ENCODE data around the gene MAN2B1.
"Not testable (repeated sequence)": the region's sequence is repeated elsewhere in the genome, so short reads cannot be mapped to it uniquely, and the experiment has no call there.

MAN2B1 gene

DNA sequence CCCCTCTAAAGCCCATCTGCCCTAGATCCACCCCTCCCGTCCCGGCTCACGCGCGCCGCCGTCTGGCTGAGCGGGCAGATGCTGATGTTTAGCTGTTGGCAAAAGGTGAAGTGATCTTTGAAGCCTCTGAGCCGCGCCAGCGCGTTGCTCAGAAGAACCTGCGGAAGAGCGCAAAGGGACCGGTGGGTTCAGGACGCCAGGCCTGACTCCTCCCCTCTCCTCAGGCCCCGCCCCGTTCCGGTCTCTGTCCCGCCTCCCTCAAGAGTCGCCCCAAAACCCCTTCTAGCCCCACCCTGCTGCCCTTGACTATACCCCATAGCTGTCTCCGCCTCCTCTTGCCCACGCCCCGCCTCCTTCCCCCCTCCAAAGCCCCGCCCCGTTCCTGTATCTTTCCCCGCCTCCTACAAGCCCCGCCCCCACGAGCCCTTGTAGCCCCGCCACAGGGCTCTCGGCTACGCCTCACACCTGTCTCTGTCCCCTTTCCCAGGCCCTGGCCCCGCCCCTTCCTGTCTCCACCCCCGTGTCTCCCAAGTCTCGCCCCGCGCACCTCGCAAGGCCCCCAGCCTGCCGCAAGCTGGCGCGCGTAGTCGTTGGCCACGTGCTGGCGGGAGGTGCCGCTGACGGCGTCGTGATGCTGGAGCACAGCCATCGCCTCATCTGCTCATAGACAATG, 9.5 kb downstream of the MAN2B1 start:
- Histone ChIP-seq H3K4me3 (ENCODE audit: low read length) (no peak overlapping the region), H3K27me3 (ENCODE audit: insufficient read depth, low read length) (no peaks in the 10 kb centered on the region), H3K4me1 (ENCODE audit: insufficient read depth, low read length) (no peaks in the 10 kb centered on the region), H3K9me3 (ENCODE audit: insufficient read depth, low read depth, low read length) (no peaks in the 10 kb centered on the region), H3K9ac (ENCODE audit: low read depth, low read length) (no peak overlapping the region), H3K36me3 (ENCODE audit: insufficient read depth, low read length) (peaks cover 52% of the 10 kb centered on the region), H3K27ac (ENCODE audit: low read depth, low read length) (no peak overlapping the region)
- 93% methylated on average over 50 of the region's 50 CpGs for WGBS

GRCh38 chr19:12655546-12655945, 11.0 kb downstream of the MAN2B1 start:
- no peaks in the 10 kb centered on the region for H3K4me1 ChIP-seq (ENCODE audit: insufficient read depth, low read length)
- H3K36me3 ChIP-seq (ENCODE audit: insufficient read depth, low read length) = peaks cover 42% of the 10 kb centered on the region
- H3K4me3 ChIP-seq (ENCODE audit: low read length) = no peak overlapping the region
- 95% methylated on average over 8 of the region's 8 CpGs for WGBS
- no peak overlapping the region for H3K9ac ChIP-seq (ENCODE audit: low read depth, low read length)
- H3K27ac ChIP-seq (ENCODE audit: low read depth, low read length) = no peak overlapping the region
- no peaks in the 10 kb centered on the region for H3K9me3 ChIP-seq (ENCODE audit: insufficient read depth, low read depth, low read length)
- no peaks in the 10 kb centered on the region for H3K27me3 ChIP-seq (ENCODE audit: insufficient read depth, low read length)

GRCh38 chr19:12652219-12652618, 14.3 kb downstream of the MAN2B1 start:
- Histone ChIP-seq H3K27ac (ENCODE audit: low read depth, low read length) (no peak overlapping the region), H3K4me1 (ENCODE audit: insufficient read depth, low read length) (no peaks in the 10 kb centered on the region), H3K4me3 (ENCODE audit: low read length) (no peak overlapping the region), H3K27me3 (ENCODE audit: insufficient read depth, low read length) (no peaks in the 10 kb centered on the region), H3K36me3 (ENCODE audit: insufficient read depth, low read length) (peaks cover 26% of the 10 kb centered on the region), H3K9ac (ENCODE audit: low read depth, low read length) (no peak overlapping the region), H3K9me3 (ENCODE audit: insufficient read depth, low read depth, low read length) (no peaks in the 10 kb centered on the region)
- WGBS = 94% methylated on average over 6 of the region's 6 CpGs

GRCh38 chr19:12649941-12650340, 16.6 kb downstream of the MAN2B1 start:
- Histone ChIP-seq H3K27ac (ENCODE audit: low read depth, low read length) (no peak overlapping the region), H3K36me3 (ENCODE audit: insufficient read depth, low read length) (peaks cover 10% of the 10 kb centered on the region), H3K4me3 (ENCODE audit: low read length) (no peak overlapping the region), H3K9ac (ENCODE audit: low read depth, low read length) (no peak overlapping the region), H3K27me3 (ENCODE audit: insufficient read depth, low read length) (no peaks in the 10 kb centered on the region), H3K9me3 (ENCODE audit: insufficient read depth, low read depth, low read length) (no peaks in the 10 kb centered on the region), H3K4me1 (ENCODE audit: insufficient read depth, low read length) (no peaks in the 10 kb centered on the region)
- WGBS = 96% methylated on average over 10 of the region's 10 CpGs

DNA sequence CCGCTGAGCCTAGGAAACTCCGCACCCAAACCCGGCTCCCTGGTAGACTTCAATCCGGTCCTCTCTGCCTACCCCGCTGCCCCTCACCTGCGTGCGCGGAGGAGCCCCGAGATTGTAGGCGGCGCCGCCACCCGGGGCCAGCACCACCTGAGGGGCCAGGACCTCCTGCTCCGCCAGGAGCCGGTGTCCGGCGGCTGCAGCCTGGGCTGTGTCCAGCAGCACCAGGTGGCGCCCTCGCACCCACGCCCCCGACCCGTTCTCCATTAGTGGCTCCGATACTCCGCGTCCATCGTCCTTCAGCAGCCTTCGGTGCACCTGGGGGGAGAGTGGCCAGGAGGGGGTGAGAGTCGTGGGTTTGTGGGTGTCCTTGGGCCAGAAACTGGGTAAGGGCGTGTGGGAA, 18.5 kb downstream of the MAN2B1 start:
- Histone ChIP-seq H3K36me3 (ENCODE audit: insufficient read depth, low read length) (peaks cover 6% of the 10 kb centered on the region; the same call in 1 of the 2 replicates), H3K4me1 (ENCODE audit: insufficient read depth, low read length) (no peaks in the 10 kb centered on the region), H3K9ac (ENCODE audit: low read depth, low read length) (no peak overlapping the region), H3K27ac (ENCODE audit: low read depth, low read length) (no peak overlapping the region), H3K9me3 (ENCODE audit: insufficient read depth, low read depth, low read length) (no peaks in the 10 kb centered on the region), H3K27me3 (ENCODE audit: insufficient read depth, low read length) (no peaks in the 10 kb centered on the region), H3K4me3 (ENCODE audit: low read length) (peak overlapping the region; percentile 43)
- 94% methylated on average over 29 of the region's 29 CpGs for WGBS

DNA sequence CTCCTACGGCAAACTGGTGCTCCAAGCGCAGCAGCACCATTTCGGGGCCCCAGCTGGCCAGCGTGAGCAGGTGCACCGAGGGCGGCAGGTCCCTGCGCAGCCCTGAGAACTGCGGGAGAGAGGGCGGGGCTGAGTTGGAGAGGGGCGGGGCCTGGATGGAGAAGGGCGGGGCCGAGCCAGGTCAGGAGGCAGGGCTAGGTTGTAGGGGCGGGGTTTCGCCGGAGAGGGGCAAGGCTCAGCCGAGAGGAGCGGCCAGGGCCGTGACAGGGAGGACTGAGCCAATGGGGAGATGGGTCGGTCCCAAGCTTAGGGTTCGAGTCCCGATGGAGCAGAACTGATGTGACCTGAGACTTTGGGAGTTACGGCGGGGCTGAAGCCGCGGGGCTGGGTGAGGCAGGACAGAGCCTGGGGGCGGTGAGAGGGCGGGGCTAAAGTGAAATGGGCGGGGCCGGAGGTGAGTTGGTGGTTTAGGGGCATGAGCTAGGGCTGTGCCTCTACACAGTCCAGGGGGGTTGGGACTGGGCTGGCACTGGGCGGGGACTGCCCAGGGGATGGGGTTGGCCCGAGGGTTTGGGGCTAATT, 19.0 kb downstream of the MAN2B1 start:
- H3K27me3 ChIP-seq (ENCODE audit: insufficient read depth, low read length) = no peaks in the 10 kb centered on the region
- no peaks in the 10 kb centered on the region for H3K9me3 ChIP-seq (ENCODE audit: insufficient read depth, low read depth, low read length)
- no peak overlapping the region for H3K27ac ChIP-seq (ENCODE audit: low read depth, low read length)
- whole genome bisulfite sequencing = 92% methylated on average over 31 of the region's 31 CpGs
- peak overlapping the region; percentile 43 for H3K4me3 ChIP-seq (ENCODE audit: low read length)
- peaks cover 6% of the 10 kb centered on the region; the same call in 1 of the 2 replicates for H3K36me3 ChIP-seq (ENCODE audit: insufficient read depth, low read length)
- no peaks in the 10 kb centered on the region for H3K4me1 ChIP-seq (ENCODE audit: insufficient read depth, low read length)
- H3K9ac ChIP-seq (ENCODE audit: low read depth, low read length) = no peak overlapping the region

DNA sequence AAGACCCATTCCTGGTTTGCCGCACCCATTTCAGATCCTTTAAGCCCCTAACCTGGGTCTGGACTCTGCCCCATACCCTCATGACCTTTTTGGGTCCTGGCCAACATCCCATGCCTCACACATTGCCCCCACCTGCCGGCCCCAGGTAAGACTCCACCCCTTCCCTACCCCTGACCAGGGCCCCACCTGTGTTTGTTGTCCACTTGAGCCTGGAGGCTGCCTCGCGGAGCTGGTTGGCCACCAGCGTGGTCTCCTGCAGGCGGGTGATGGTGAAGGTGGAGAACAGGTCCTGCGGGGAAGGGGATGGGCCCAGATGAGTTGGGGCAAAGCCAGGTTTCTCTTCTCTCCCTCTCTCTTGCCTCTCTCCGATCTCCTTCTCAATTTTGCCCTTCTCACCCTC, 19.5 kb downstream of the MAN2B1 start:
- H3K9ac ChIP-seq (ENCODE audit: low read depth, low read length) = no peak overlapping the region
- no peaks in the 10 kb centered on the region for H3K4me1 ChIP-seq (ENCODE audit: insufficient read depth, low read length)
- no peaks in the 10 kb centered on the region for H3K27me3 ChIP-seq (ENCODE audit: insufficient read depth, low read length)
- no peak overlapping the region for H3K27ac ChIP-seq (ENCODE audit: low read depth, low read length)
- peaks cover 3% of the 10 kb centered on the region; the same call in 1 of the 2 replicates for H3K36me3 ChIP-seq (ENCODE audit: insufficient read depth, low read length)
- H3K4me3 ChIP-seq (ENCODE audit: low read length) = no peak overlapping the region
- H3K9me3 ChIP-seq (ENCODE audit: insufficient read depth, low read depth, low read length) = no peaks in the 10 kb centered on the region
- 90% methylated on average over 8 of the region's 8 CpGs for WGBS

- Histone ChIP-seq H3K4me1 (ENCODE audit: insufficient read depth, low read length) (no peaks in the 10 kb centered on the region), H3K4me3 (ENCODE audit: low read length) (no peak overlapping the region), H3K27ac (ENCODE audit: low read depth, low read length) (no peak overlapping the region), H3K27me3 (ENCODE audit: insufficient read depth, low read length) (no peaks in the 10 kb centered on the region), H3K9ac (ENCODE audit: low read depth, low read length) (no peak overlapping the region), H3K9me3 (ENCODE audit: insufficient read depth, low read depth, low read length) (no peaks in the 10 kb centered on the region), H3K36me3 (ENCODE audit: insufficient read depth, low read length) (no peaks in the 10 kb centered on the region)
- 94% methylated on average over 10 of the region's 10 CpGs for WGBS
Observed at GRCh38 chr19:12646551-12646950, 20.0 kb downstream of the MAN2B1 start.

DNA sequence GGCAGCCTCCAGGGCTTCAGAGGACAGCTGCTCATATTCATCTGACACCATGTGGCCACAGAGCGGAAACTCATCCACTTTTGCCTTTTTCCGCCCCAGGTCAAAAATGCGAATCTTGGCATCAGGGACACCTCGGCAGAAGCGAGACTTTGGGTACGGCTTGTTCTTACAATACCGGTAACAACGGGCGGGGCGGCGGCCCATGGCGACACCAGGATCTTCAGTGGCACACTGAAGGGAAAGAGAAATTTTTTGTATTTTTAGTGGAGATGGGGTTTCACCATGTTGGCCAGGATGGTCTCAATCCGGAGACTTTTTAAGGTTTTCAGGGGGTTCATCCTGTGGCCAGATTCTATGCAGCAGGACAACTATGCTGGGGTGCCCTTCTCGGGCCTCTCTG, 22.8 kb downstream of the MAN2B1 start:
- 96% methylated on average over 14 of the region's 14 CpGs for WGBS
- not testable (repeated sequence) for H3K4me3 ChIP-seq (ENCODE audit: low read length); H3K4me1 ChIP-seq (ENCODE audit: insufficient read depth, low read length); H3K27me3 ChIP-seq (ENCODE audit: insufficient read depth, low read length); H3K9ac ChIP-seq (ENCODE audit: low read depth, low read length); H3K9me3 ChIP-seq (ENCODE audit: insufficient read depth, low read depth, low read length); H3K36me3 ChIP-seq (ENCODE audit: insufficient read depth, low read length); H3K27ac ChIP-seq (ENCODE audit: low read depth, low read length)

DNA sequence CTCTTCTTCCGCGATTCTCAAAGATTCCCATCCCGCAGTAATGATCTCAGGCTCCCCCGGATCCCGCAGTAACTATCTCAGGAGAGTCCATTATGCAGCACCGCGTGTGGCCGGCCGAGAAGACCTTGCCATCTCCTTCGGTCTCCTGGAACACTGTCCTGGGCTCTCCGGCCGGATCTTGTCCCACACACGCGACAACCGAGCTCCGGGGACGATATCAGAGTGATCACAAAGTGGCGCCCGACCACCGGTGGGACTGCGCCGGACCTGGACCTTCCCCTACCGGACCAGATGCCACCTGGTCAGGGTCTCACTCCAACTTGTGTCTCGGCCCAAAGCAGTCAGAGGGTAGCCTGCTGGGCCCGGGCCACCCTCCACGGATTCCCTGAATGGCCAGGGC, 24.0 kb downstream of the MAN2B1 start:
- H3K36me3 ChIP-seq (ENCODE audit: insufficient read depth, low read length) = no peaks in the 10 kb centered on the region
- no peaks in the 10 kb centered on the region for H3K27me3 ChIP-seq (ENCODE audit: insufficient read depth, low read length)
- no peak overlapping the region for H3K4me3 ChIP-seq (ENCODE audit: low read length)
- H3K9ac ChIP-seq (ENCODE audit: low read depth, low read length) = no peak overlapping the region
- WGBS = 94% methylated on average over 26 of the region's 26 CpGs
- no peaks in the 10 kb centered on the region for H3K4me1 ChIP-seq (ENCODE audit: insufficient read depth, low read length)
- H3K27ac ChIP-seq (ENCODE audit: low read depth, low read length) = no peak overlapping the region
- no peaks in the 10 kb centered on the region for H3K9me3 ChIP-seq (ENCODE audit: insufficient read depth, low read depth, low read length)

GRCh38 chr19:12641456-12641855, 25.1 kb downstream of the MAN2B1 start:
- Histone ChIP-seq H3K9me3 (ENCODE audit: insufficient read depth, low read depth, low read length) (no peaks in the 10 kb centered on the region), H3K27ac (ENCODE audit: low read depth, low read length) (no peak overlapping the region), H3K4me1 (ENCODE audit: insufficient read depth, low read length) (no peaks in the 10 kb centered on the region), H3K36me3 (ENCODE audit: insufficient read depth, low read length) (no peaks in the 10 kb centered on the region), H3K4me3 (ENCODE audit: low read length) (no peak overlapping the region), H3K9ac (ENCODE audit: low read depth, low read length) (no peak overlapping the region), H3K27me3 (ENCODE audit: insufficient read depth, low read length) (no peaks in the 10 kb centered on the region)
- WGBS = 87% methylated on average over 13 of the region's 13 CpGs

All from HUES64 (cell line).